SK-N-SH (cell line): ENCODE results near the gene BCAS3. TPM values are rescaled to one million over a fixed set of nuclear protein-coding genes. Genes with fewer than 3 reads are reported as not detected.

Experiments
- CTCF ChIA-PET: fragments of 300-600, 350-600 bp; formaldehyde crosslinking; extraction: SDS; loops from one replicate; lab custom pipeline; 2021; lab: Yijun Ruan, JAX
- POLR2A ChIA-PET: fragments of 350-600 bp; sonication (Branson Sonifier 250); formaldehyde crosslinking; extraction: SDS; loops from one replicate; lab custom pipeline; 2020; ENCODE audit warnings: antibody characterized with exemption, inconsistent platforms; lab: Yijun Ruan, JAX
- DNase-seq: peaks from one replicate; pipeline ENCODE4 v3.0.0; 2012
- H2AFZ ChIP-seq: fragments of 200-600 bp; sonication (generic); 2 replicates; pipeline ENCODE4 v1.8.1; 2016; ENCODE audit warnings: antibody characterized with exemption, mild to moderate bottlenecking, low read depth
- H3F3A ChIP-seq: fragments of 200-600 bp; sonication (generic); replicated peaks from 2 replicates; pipeline ENCODE3; 2016; ENCODE audit warnings: antibody characterized with exemption, mild to moderate bottlenecking; ENCODE audit not compliant: insufficient read depth
- H3K27ac ChIP-seq, 2 experiments: fragments of 200-500 bp in 1 of 2; fragments of 200-600 bp in 1 of 2; sonication (Bioruptor generic) in 1 of 2; sonication (generic), shearing (Covaris generic) in 1 of 2; 2 replicates each; pipeline versions ENCODE4 v1.5.1 to v1.6.1; 2014 to 2016; ENCODE audit warnings: low read depth in 2 of 2, inconsistent platforms in 1 of 2, low read length in 1 of 2, mild to moderate bottlenecking in 1 of 2, mixed read lengths in 1 of 2
- H3K27me3 ChIP-seq: fragments of 200-600 bp; sonication (generic), shearing (Covaris generic); 2 replicates; pipeline ENCODE4 v1.6.1; 2016; ENCODE audit warnings: mixed run types; ENCODE audit not compliant: insufficient read depth
- H3K36me3 ChIP-seq, 2 experiments: fragments of 200-500 bp in 1 of 2; fragments of 200-600 bp in 1 of 2; sonication (Bioruptor generic) in 1 of 2; sonication (generic) in 1 of 2; replicated peaks in 1 of 2; 2 replicates each; pipeline versions ENCODE3 to v1.5.1; 2014 to 2016; ENCODE audit warnings: low read length in 1 of 2, mild to moderate bottlenecking in 1 of 2; ENCODE audit not compliant: insufficient read depth in 2 of 2, control insufficient read depth in 1 of 2
- H3K4me1 ChIP-seq, 2 experiments: fragments of 200-500 bp in 1 of 2; fragments of 200-600 bp in 1 of 2; sonication (Bioruptor generic) in 1 of 2; sonication (generic), shearing (Covaris generic) in 1 of 2; 2 replicates each; pipeline versions ENCODE4 v1.5.1 to v1.6.1; 2014 to 2016; ENCODE audit warnings: low read depth in 1 of 2, low read length in 1 of 2, mixed run types in 1 of 2; ENCODE audit not compliant: insufficient read depth in 2 of 2, control insufficient read depth in 1 of 2
- H3K4me2 ChIP-seq: fragments of 200-600 bp; sonication (generic), shearing (Covaris generic); 2 replicates; pipeline ENCODE4 v1.6.1; 2017; ENCODE audit warnings: mixed run types
- H3K4me3 ChIP-seq, 2 experiments: fragments of 200-500 bp in 1 of 2; fragments of 200-600 bp in 1 of 2; sonication (Bioruptor generic) in 1 of 2; sonication (generic), shearing (Covaris generic) in 1 of 2; 2 replicates each; pipeline versions ENCODE4 v1.5.1 to v1.8.1; 2014 to 2016; ENCODE audit warnings: low read depth in 2 of 2, inconsistent platforms in 1 of 2, low read length in 1 of 2, mild to moderate bottlenecking in 1 of 2, mixed read lengths in 1 of 2, moderate library complexity in 1 of 2
- H3K79me2 ChIP-seq: fragments of 200-600 bp; sonication (generic); 2 replicates; pipeline ENCODE4 v1.8.1; 2017; ENCODE audit warnings: mild to moderate bottlenecking; ENCODE audit not compliant: insufficient read depth
- H3K9ac ChIP-seq: fragments of 200-600 bp; sonication (generic); 2 replicates; pipeline ENCODE4 v1.6.1; 2017; ENCODE audit warnings: mixed run types
- H3K9me2 ChIP-seq: fragments of 200-600 bp; sonication (generic); 2 replicates; pipeline ENCODE4 v1.6.1; 2017; ENCODE audit warnings: mixed run types
- H3K9me3 ChIP-seq: fragments of 200-600 bp; sonication (generic); 2 replicates; pipeline ENCODE4 v1.6.1; 2017; ENCODE audit warnings: mixed run types, mild to moderate bottlenecking, moderate library complexity
- H4K20me1 ChIP-seq: fragments of 200-600 bp; sonication (generic); 2 replicates; pipeline ENCODE4 v1.6.1; 2017; ENCODE audit warnings: mild to moderate bottlenecking, mixed run types; ENCODE audit not compliant: insufficient read depth
- CHD2 ChIP-seq: fragments of 150-350 bp; IDR thresholded peaks from 2 replicates; pipeline ENCODE4 v1.6.1; 2018; ENCODE audit warnings: low read length; ENCODE audit not compliant: partially characterized antibody
- EZH2phosphoT487 ChIP-seq: fragments of 200-600 bp; sonication (generic); IDR thresholded peaks from 2 replicates; pipeline ENCODE4 v1.6.1; 2017; ENCODE audit warnings: low read depth, mixed run types, mild to moderate bottlenecking, antibody characterized with exemption, moderate library complexity, borderline replicate concordance
- FOSL2 ChIP-seq: IDR thresholded peaks from 2 replicates; pipeline ENCODE4 v1.4.0; 2012; ENCODE audit warnings: low read depth, mild to moderate bottlenecking, moderate library complexity, borderline replicate concordance
- FOXM1 ChIP-seq: IDR thresholded peaks from 2 replicates; pipeline ENCODE4 v1.4.0; 2012; ENCODE audit warnings: low read depth, mild to moderate bottlenecking
- GATA2 ChIP-seq: sonication (generic); formaldehyde crosslinking; IDR thresholded peaks from 2 replicates; pipeline ENCODE4 v1.5.0; 2020; ENCODE audit warnings: mild to moderate bottlenecking, missing genetic modification reagents
- MAX ChIP-seq: IDR thresholded peaks from 2 replicates; pipeline ENCODE4 v1.4.0; 2012; ENCODE audit warnings: low read depth
- NRF1 ChIP-seq: IDR thresholded peaks from 2 replicates; pipeline ENCODE4 v1.6.1; 2012; ENCODE audit warnings: low read depth, mild to moderate bottlenecking, low read length
- POLR2AphosphoS5 ChIP-seq: IDR thresholded peaks from 2 replicates; pipeline ENCODE4 v1.6.1; 2012; ENCODE audit warnings: low read depth, low read length
- RXRA ChIP-seq: IDR thresholded peaks from 2 replicates; pipeline ENCODE4 v1.4.0; 2012; ENCODE audit warnings: low read depth, mild to moderate bottlenecking, borderline replicate concordance
- SIN3A ChIP-seq: IDR thresholded peaks from 2 replicates; pipeline ENCODE4 v1.6.1; 2012; ENCODE audit warnings: low read depth, mild to moderate bottlenecking, low read length, moderate library complexity, borderline replicate concordance
- SMC3 ChIP-seq: IDR thresholded peaks from 2 replicates; pipeline ENCODE4 v1.6.1; 2012; ENCODE audit warnings: low read depth, low read length, improper control_type of control experiment
- TAF1 ChIP-seq: IDR thresholded peaks from 2 replicates; pipeline ENCODE4 v1.6.1; 2012; ENCODE audit warnings: low read depth, mild to moderate bottlenecking, low read length, moderate library complexity, borderline replicate concordance
- TCF12 ChIP-seq: IDR thresholded peaks from 2 replicates; pipeline ENCODE4 v1.4.0; 2012
- WGBS: methylation state at CpG from one replicate; pipeline ENCODE4 v1.1.6; 2017; ENCODE audit warnings: low lambda C conversion rate; 5-methylcytosine and 5-hydroxymethylcytosine counted together
- polyA plus RNA-seq, 3 experiments: library from polyadenylated mRNA; depleted of rRNA; stranded (reverse); fragments of >200 nt; gene quantifications; 2 replicates each; pipeline ENCODE4 v1.2.3, GENCODE V29; 2012
- TF ChIP-seq, protein P1 (sequence below): IDR thresholded peaks from 2 replicates; pipeline ENCODE4; 2012
- TF ChIP-seq, protein P2 (sequence below): IDR thresholded peaks from 2 replicates; pipeline ENCODE4 v1.6.1; 2012; ENCODE audit warnings: mild to moderate bottlenecking, low read depth, low read length, moderate library complexity

The BCAS3 gene
- polyA plus RNA-seq, 1 of the 3 experiments (the other 2 are of a cell fraction): 5.9 TPM

- peaks cover 0 to 3% of the 10 kb centered on the region in 2 experiments; a peak in 2 of 4 replicates for H3K4me1 ChIP-seq
- peak; percentile 34 for DNase-seq
- peaks cover 69% of the 10 kb centered on the region for H3K79me2 ChIP-seq
- H3K9ac ChIP-seq: no peak overlapping the region
- H3F3A ChIP-seq: peaks cover 14% of the 10 kb centered on the region
- H3K4me3 ChIP-seq: no peak overlapping the region
- no peak overlapping the region for H3K4me2 ChIP-seq
- no peaks in the 10 kb centered on the region; the same call in 1 of the 2 replicates for H3K9me2 ChIP-seq
- H3K9me3 ChIP-seq: no peaks in the 10 kb centered on the region
- CTCF ChIA-PET: interaction anchor here (0.9 to 1.4 kb wide), 5 partner anchors 8 to 225 kb away, joined by 3 to 7 read pairs (median 4); no protein-coding TSS in a partner anchor
- H4K20me1 ChIP-seq: peaks cover 17% of the 10 kb centered on the region
- POLR2A ChIA-PET: no interaction called here
- no peak overlapping the region for H2AFZ ChIP-seq
- 96% methylated on average over 3 of the region's 3 CpGs for WGBS
- H3K27ac ChIP-seq: peak overlapping the region in 1 of 2 experiments; percentile 56; a peak in 1 of 4 replicates
- peaks cover 15 to 49% of the 10 kb centered on the region in 2 experiments for H3K36me3 ChIP-seq
- TF ChIP-seq TAF1: no peak
- TF ChIP-seq FOSL2: no peak
- TF ChIP-seq, protein P1, sequence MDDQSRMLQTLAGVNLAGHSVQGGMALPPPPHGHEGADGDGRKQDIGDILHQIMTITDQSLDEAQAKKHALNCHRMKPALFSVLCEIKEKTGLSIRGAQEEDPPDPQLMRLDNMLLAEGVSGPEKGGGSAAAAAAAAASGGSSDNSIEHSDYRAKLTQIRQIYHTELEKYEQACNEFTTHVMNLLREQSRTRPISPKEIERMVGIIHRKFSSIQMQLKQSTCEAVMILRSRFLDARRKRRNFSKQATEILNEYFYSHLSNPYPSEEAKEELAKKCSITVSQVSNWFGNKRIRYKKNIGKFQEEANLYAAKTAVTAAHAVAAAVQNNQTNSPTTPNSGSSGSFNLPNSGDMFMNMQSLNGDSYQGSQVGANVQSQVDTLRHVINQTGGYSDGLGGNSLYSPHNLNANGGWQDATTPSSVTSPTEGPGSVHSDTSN: no peak
- TF ChIP-seq CHD2: no peak
- TF ChIP-seq RXRA: no peak
- TF ChIP-seq EZH2phosphoT487: no peak
- no peak for TF ChIP-seq FOXM1
- TF ChIP-seq SIN3A: no peak
- no peak for TF ChIP-seq MAX
- TF ChIP-seq GATA2 (CRISPR knock-in tag): no peak
- TF ChIP-seq NRF1: no peak
- TF ChIP-seq TCF12: no peak
- TF ChIP-seq, protein P2, sequence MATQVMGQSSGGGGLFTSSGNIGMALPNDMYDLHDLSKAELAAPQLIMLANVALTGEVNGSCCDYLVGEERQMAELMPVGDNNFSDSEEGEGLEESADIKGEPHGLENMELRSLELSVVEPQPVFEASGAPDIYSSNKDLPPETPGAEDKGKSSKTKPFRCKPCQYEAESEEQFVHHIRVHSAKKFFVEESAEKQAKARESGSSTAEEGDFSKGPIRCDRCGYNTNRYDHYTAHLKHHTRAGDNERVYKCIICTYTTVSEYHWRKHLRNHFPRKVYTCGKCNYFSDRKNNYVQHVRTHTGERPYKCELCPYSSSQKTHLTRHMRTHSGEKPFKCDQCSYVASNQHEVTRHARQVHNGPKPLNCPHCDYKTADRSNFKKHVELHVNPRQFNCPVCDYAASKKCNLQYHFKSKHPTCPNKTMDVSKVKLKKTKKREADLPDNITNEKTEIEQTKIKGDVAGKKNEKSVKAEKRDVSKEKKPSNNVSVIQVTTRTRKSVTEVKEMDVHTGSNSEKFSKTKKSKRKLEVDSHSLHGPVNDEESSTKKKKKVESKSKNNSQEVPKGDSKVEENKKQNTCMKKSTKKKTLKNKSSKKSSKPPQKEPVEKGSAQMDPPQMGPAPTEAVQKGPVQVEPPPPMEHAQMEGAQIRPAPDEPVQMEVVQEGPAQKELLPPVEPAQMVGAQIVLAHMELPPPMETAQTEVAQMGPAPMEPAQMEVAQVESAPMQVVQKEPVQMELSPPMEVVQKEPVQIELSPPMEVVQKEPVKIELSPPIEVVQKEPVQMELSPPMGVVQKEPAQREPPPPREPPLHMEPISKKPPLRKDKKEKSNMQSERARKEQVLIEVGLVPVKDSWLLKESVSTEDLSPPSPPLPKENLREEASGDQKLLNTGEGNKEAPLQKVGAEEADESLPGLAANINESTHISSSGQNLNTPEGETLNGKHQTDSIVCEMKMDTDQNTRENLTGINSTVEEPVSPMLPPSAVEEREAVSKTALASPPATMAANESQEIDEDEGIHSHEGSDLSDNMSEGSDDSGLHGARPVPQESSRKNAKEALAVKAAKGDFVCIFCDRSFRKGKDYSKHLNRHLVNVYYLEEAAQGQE: no peak
- TF ChIP-seq POLR2AphosphoS5: no peak
- TF ChIP-seq SMC3: no peak
- TF ChIP-seq, all 33 proteins: peak for 0
- no peaks in the 10 kb centered on the region for H3K27me3 ChIP-seq
Observed at GRCh38 chr17:60645918-60646523, 31.6 kb upstream of the BCAS3 start.
